Measurements from ENCODE around the gene PDE1A. TPM values are rescaled to one million over a fixed set of nuclear protein-coding genes. Genes with fewer than 3 reads are reported as not detected.

PDE1A gene
- polyA plus RNA-seq, 1 of the 3 experiments (the other 2 are of a cell fraction) = 0.08 TPM

GRCh38 chr2:182302972-182303371 is 123.9 kb downstream of the PDE1A start:
- CTCF ChIA-PET = no interaction called here
- Histone ChIP-seq H3K4me2 (peak overlapping the region; percentile 13; the same call in 1 of the 2 replicates), H4K20me1 (ENCODE audit: insufficient read depth) (no peaks in the 10 kb centered on the region), H3K27ac (ENCODE audit: low read depth in 2 of 2, low read length in 1 of 2) (peak overlapping the region; percentile 30 to 47; a peak in 3 of 4 replicates), H3K4me3 (ENCODE audit: low read depth in 2 of 2, low read length in 1 of 2) (no peak overlapping the region), H3K9ac (no peak overlapping the region), H3F3A (replicated peaks; ENCODE audit: insufficient read depth) (peaks cover 17% of the 10 kb centered on the region), H3K79me2 (ENCODE audit: insufficient read depth) (no peaks in the 10 kb centered on the region), H3K36me3 (replicated peaks in 1 of 2; ENCODE audit: control insufficient read depth in 1 of 2, insufficient read depth in 2 of 2, low read length in 1 of 2) (no peaks in the 10 kb centered on the region), H2AFZ (ENCODE audit: low read depth) (peak overlapping the region; percentile 11; the same call in 1 of the 2 replicates), H3K4me1 (ENCODE audit: control insufficient read depth in 1 of 2, insufficient read depth in 2 of 2, low read depth in 1 of 2, low read length in 1 of 2) (peaks cover 0 to 21% of the 10 kb centered on the region in 2 experiments; a peak in 2 of 4 replicates), H3K9me2 (no peaks in the 10 kb centered on the region), H3K27me3 (ENCODE audit: insufficient read depth) (no peaks in the 10 kb centered on the region), H3K9me3 (no peaks in the 10 kb centered on the region)
- no peak for DNase-seq
- WGBS (ENCODE audit: low lambda C conversion rate) = 32% methylated on average over 2 of the region's 2 CpGs
- peak; percentile 89 for TF ChIP-seq TCF12 (IDR thresholded peaks at IDR 0.05)
- TF ChIP-seq FOXJ3 (CRISPR knock-in tag; IDR thresholded peaks at IDR 0.05) = no peak
- peak; percentile 28 to 67; a peak in 3 of 4 replicates for TF ChIP-seq EP300 (IDR thresholded peaks at IDR 0.05; ENCODE audit: borderline replicate concordance in 1 of 2, low read depth in 1 of 2, low read length in 1 of 2)
- no peak for TF ChIP-seq YY1 (IDR thresholded peaks at IDR 0.05; ENCODE audit: low read depth)
- no peak for TF ChIP-seq POLR2AphosphoS5 (IDR thresholded peaks at IDR 0.05; ENCODE audit: low read depth, low read length)
- TF ChIP-seq NFIC (IDR thresholded peaks at IDR 0.05; ENCODE audit: borderline replicate concordance) = peak; percentile 26; the same call in 1 of the 2 replicates
- TF ChIP-seq GATA2 (CRISPR knock-in tag; IDR thresholded peaks at IDR 0.05) = no peak
- TF ChIP-seq REST (IDR thresholded peaks at IDR 0.05; ENCODE audit: low read depth, low read length) = no peak
- TF ChIP-seq GABPA (IDR thresholded peaks at IDR 0.05; ENCODE audit: low read depth) = no peak
- TF ChIP-seq, protein P1, sequence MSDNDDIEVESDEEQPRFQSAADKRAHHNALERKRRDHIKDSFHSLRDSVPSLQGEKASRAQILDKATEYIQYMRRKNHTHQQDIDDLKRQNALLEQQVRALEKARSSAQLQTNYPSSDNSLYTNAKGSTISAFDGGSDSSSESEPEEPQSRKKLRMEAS (IDR thresholded peaks at IDR 0.05; ENCODE audit: low read depth) = no peak
- no peak for TF ChIP-seq CHD2 (IDR thresholded peaks at IDR 0.05; ENCODE audit: low read length, partially characterized antibody)
- TF ChIP-seq JUND (IDR thresholded peaks at IDR 0.05) = peak; percentile 37; the same call in 1 of the 2 replicates
- TF ChIP-seq RAD21 (IDR thresholded peaks at IDR 0.05; ENCODE audit: low read length) = no peak
- TF ChIP-seq PBX3 (IDR thresholded peaks at IDR 0.05) = peak; percentile 77
- peak; percentile 44; the same call in 1 of the 2 replicates for TF ChIP-seq TEAD4 (IDR thresholded peaks at IDR 0.05; ENCODE audit: borderline replicate concordance, insufficient read depth)
- POLR2A ChIA-PET = no interaction called here

Measured in SK-N-SH (cell line).